GM21786 (cell line): ENCODE measurements around the gene ATP2C1.

Experiments
- ATAC-seq: cut with Tn5 transposase; IDR thresholded peaks from one replicate; pipeline ENCODE4 v1.9.1; 2021; ENCODE audit not compliant: unreplicated experiment

ATP2C1 gene

GRCh38 chr3:130975251-130975650 is 81.4 kb downstream of the ATP2C1 start:
- no peak for ATAC-seq

GRCh38 chr3:130976706-130977105 is 82.8 kb downstream of the ATP2C1 start:
- ATAC-seq, result no peak

GRCh38 chr3:130979117-130979516 is 85.2 kb downstream of the ATP2C1 start:
- no peak for ATAC-seq

- no peak for ATAC-seq
These were observed 87.6 kb downstream of the ATP2C1 start for GRCh38 chr3:130981469-130981868.

DNA sequence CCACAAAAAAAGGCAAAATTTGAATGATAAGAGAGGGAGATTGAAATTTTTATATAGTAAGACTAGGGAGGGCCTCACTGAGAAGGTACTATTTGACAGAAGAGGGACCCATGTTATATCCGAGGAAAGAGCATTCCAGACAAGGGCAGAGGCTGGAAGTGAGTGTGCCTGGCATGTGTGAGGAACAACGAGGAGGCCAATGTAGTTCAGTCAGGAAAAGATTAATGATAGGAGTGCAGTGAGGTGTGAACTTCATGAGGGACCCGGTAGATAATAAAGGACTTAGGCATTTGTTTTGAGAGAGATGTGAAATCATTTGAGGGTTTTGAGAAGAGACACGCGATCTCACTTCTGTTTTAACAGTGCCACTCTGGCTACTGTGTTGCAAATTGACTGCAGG is 96.4 kb downstream of the ATP2C1 start:
- no peak for ATAC-seq

- no peak for ATAC-seq
These were observed 97.2 kb downstream of the ATP2C1 start for GRCh38 chr3:130991126-130991525.

DNA sequence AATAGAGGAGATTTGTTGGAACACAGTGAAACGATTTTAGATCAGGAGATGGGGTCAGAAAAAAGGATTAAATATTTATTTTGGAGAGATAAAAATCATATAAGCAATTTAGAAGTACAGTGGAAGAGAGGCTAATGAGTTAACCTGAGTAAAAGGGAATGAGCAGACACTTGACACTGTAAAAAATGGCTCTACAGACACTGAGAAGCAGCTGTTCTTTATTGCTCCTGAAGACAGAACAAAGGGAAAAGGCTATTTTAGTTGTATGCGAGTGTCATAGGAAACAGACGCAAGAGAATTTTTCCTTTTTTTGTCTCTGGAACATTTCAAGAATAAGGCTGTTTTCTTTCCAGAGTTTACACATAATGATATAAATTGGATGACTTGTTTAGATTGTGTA is 98.5 kb downstream of the ATP2C1 start:
- no peak for ATAC-seq

DNA sequence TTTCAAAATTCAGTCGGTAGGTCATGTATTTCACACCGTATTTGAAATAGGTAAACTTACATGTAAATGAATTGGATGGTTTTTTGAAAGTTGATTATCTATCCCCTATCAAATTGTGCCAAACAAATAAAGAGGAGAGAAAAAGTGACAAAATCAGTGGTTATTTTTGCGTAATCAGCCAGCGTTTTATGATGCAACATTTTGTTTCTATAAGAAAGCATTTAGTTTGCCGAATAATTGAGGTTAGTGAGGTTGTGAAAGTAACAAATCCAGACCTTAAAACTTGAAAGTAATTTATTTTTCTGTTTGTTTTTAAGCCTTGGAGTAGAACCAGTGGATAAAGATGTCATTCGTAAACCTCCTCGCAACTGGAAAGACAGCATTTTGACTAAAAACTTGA is 103.4 kb downstream of the ATP2C1 start:
- ATAC-seq, result no peak

GRCh38 chr3:131001071-131001470 is 107.2 kb downstream of the ATP2C1 start:
- ATAC-seq, result no peak

- ATAC-seq, result no peak
These were observed 110.7 kb downstream of the ATP2C1 start for GRCh38 chr3:131004603-131005002.

DNA sequence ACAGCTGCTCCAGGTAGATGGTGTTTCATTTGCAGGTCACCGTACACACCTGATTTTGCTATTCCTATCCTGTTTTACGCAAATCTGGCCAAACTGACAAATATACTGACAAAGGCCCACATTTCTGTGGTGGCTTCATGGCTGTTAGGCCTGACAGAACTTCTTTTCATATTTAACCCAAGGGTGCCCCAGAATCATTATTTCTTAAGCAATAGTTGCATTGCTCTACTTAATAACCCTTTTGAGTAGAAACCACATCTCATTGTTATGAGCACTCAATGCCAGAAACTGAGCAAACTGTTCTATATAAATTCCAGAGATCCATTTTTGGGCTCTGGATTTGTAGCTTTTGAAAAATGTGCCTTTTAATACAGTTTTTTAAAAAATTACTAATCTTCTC is 113.4 kb downstream of the ATP2C1 start:
- no peak for ATAC-seq

- no peak for ATAC-seq
These were observed 113.9 kb downstream of the ATP2C1 start for GRCh38 chr3:131007782-131008181.

DNA sequence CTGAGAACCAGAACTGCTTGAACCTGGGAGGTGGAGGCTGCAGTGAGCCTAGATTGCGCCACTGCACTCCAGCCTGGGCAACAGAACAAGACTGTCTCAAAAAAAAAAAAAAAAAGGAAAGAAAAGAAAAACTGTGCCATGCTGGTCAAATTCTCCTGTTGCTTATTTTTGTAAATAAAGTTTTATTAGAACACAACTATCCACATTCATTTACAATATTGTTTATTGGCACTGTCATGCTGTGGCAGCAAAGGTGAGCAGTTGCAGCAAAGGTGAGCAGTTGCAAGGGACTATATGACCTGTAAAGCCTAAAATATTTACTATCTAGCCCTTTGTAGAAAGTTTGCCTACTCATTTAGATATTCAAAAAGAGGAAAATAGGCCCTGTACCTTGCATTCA is 114.4 kb downstream of the ATP2C1 start:
- no peak for ATAC-seq

- ATAC-seq, result no peak
These were observed 115.8 kb downstream of the ATP2C1 start for GRCh38 chr3:131009698-131010097.

DNA sequence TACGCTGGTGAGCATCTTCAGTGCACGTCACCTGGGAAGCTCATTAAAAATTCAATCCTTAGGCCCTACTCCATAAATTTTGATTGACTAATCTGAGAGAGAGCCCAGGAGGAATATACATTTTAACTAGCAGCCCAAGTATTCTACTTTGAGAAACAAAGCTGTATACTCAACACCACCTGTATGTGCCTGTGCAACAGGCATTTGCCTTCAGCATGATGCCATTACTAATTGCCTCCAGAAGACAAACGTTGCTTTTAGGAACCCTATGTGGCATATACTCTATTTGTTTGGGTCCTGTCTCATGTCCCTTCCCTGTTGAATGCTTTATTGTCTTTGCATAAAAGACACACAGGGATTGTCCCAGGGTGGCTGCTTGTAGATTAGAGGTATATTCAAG is 125.1 kb downstream of the ATP2C1 start:
- ATAC-seq, result no peak

DNA sequence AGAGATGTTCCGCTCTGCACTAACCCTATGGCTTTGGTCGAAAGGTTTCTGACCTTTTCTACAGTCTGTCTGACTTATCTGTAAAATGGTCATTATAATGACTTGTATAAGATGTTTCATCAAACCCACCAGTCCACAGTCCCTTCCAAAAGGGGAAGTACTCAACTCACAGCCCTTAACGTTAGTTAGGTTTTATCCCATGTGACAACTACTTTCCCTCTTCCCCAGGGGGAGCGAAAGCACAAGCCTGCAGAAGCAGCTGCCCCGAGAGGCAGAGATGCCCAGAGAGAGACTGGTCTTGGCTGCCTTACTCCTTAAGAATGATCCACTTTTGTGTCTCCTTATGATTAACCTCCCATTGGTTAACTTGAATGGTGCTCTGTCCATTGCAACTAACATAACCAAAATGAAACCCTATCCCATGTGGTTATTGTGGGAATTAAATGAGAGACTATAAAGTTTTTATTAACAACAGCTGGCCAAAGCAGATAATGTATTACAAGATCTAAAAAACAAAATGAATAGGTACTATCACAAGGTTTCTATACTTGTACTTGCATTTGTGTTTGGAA is 126.3 kb downstream of the ATP2C1 start:
- ATAC-seq, result no peak

DNA sequence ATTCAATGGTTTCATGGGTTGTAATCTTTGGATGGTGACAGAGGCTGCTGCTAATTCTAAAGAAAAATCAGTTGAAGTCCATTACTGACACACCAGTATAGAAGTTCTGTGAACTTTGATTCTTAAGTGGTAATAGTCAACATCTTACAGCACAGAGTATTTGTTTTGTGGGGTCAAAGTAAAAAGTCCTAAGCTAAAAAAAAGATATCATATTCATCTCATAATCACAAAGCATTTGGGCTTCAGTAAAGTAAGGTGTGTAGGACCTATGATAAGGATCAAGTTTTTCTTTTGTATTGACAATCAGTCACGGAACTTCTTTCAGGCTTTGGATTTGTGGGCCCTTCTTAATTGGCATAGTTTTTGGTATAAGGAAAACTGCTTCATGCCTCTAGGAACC is 131.7 kb downstream of the ATP2C1 start:
- ATAC-seq, result no peak

- ATAC-seq, result peak; percentile 97
These were observed 132.7 kb downstream of the ATP2C1 start, which contains the start of the genes ASTE1 and NEK11 for GRCh38 chr3:131026321-131027151. Gene ASTE1, minus strand, starts transcription at chr3:131026825. Its CDS starts 1,519 bp downstream, at chr3:131025306. Gene NEK11, plus strand, starts transcription at chr3:131026877. Its CDS starts 2,832 bp downstream, at chr3:131029709.

- ATAC-seq, result no peak
These were observed 135.0 kb downstream of the ATP2C1 start for GRCh38 chr3:131028844-131029243.

GRCh38 chr3:131031660-131032059 is 137.8 kb downstream of the ATP2C1 start:
- ATAC-seq, result no peak

DNA sequence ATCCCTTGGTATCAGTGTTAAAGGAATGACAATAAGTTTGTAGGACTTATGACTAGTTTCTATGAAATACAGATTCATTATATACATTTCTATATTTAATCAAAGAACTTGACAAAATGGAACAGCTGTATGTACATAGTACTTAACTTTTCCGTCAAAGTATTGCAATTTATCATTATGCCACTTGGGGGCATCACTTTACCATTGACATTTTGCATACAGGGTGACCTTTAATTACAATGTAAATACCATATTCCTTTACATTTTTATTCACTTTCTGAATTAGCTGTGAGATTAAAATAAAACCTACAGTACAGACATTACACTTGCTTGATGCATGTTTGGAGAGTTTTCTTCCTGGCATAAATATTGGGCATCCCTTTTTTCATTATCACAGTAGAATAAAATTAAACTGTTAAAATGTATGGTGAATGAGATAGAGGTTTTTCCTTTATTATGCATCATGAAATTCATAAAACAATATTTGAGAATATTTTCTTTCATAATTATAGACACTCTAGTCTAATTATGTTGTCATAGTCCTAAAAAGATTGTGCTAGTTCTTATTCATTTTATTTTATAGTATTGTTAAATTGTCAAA is 139.7 kb downstream of the ATP2C1 start:
- no peak for ATAC-seq

DNA sequence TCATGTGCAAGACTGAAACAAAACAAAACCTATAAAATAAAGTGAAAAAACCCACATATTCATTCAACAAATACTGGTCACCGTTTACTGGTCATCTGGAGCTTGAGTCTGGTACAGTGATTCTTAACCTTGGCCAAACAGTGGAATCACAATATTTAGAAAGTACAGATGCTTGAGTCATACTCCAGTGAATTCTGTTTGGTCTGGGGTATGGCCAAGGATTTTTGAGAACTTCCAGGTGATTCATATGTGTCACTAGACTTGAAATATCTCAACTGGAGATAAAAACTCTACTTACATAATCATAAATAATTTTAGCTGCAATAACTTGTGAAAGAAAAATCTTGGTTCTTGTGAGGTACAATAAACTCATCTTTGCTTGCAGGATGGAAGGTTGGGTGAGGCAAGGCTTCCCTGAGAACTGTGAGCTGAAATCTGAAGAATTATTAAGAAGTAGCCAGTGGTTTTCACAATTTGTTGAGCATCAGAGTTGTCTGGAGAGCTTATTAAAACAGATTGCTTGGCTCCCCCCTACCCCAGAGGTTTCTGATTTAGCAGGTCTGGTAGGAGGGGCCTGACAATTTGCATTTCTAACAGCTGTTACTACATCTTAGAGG is 142.4 kb downstream of the ATP2C1 start:
- no peak for ATAC-seq
